Measurements from ENCODE around the gene LRP2BP. TPM values are rescaled to one million over a fixed set of nuclear protein-coding genes. Genes with fewer than 3 reads are reported as not detected.

The LRP2BP gene
- total and polyA plus RNA-seq, 2 of the 4 experiments (the other 2 are of a cell fraction) = 0.10 to 0.18 TPM

- no peak for TF ChIP-seq CHD1 (IDR thresholded peaks at IDR 0.05; ENCODE audit: low read depth, low read length)
Measured at GRCh38 chr4:185396724-185397385, 1.1 kb upstream of the LRP2BP start, which contains the start of gene ANKRD37 (continued).

- Histone ChIP-seq H2AFZ (replicated peaks; ENCODE audit: low read length, poor library complexity) (peak overlapping the region; percentile 96), H3K9ac (ENCODE audit: low read depth, low read length) (peak overlapping the region; percentile 56), H4K91ac (ENCODE audit: insufficient read depth, low read depth, low read length) (peak overlapping the region; percentile 76), H3K9me1 (ENCODE audit: insufficient read depth, low read length) (no peaks in the 10 kb centered on the region), H2AK5ac (ENCODE audit: low read depth, low read length) (peak overlapping the region; percentile 53; the same call in 1 of the 2 replicates), H3K9me3 (ENCODE audit: control insufficient read depth, insufficient read depth, low read length) (no peaks in the 10 kb centered on the region), H3K36me3 (ENCODE audit: control insufficient read depth, insufficient read depth, low read length) (peaks cover 4% of the 10 kb centered on the region; the same call in 1 of the 2 replicates), H3K14ac (replicated peaks; ENCODE audit: low read depth, low read length) (peak overlapping the region; percentile 51), H3K18ac (ENCODE audit: low read depth, low read length) (peak overlapping the region; percentile 1; the same call in 1 of the 2 replicates), H3K4me1 (ENCODE audit: control insufficient read depth, insufficient read depth, low read length) (no peaks in the 10 kb centered on the region; the same call in 1 of the 2 replicates), H2BK5ac (ENCODE audit: low read depth, low read length, poor library complexity, severe bottlenecking) (peak overlapping the region; percentile 83), H4K20me1 (ENCODE audit: insufficient read depth, low read length) (no peaks in the 10 kb centered on the region), H2AK9ac (replicated peaks; ENCODE audit: low read depth, low read length, poor library complexity) (peak overlapping the region; percentile 95), H3K4ac (ENCODE audit: low read depth, low read length) (peak overlapping the region; percentile 74), H3K23ac (ENCODE audit: low read depth, low read length) (peak overlapping the region; percentile 85), H2BK20ac (ENCODE audit: low read depth, low read length) (no peak overlapping the region), H3K27me3 (ENCODE audit: control insufficient read depth, insufficient read depth, low read length) (no peaks in the 10 kb centered on the region), H3K4me2 (ENCODE audit: low read depth, low read length) (peak overlapping the region; percentile 70), H3K27ac (ENCODE audit: insufficient read depth, low read length) (peak overlapping the region; percentile 66), H2BK120ac (ENCODE audit: low read depth, low read length) (peak overlapping the region; percentile 55), H3K79me1 (ENCODE audit: low read depth in 1 of 2, low read length in 2 of 2) (peaks cover 3 to 7% of the 10 kb centered on the region in 2 experiments; a peak in 3 of 4 replicates), H2BK15ac (ENCODE audit: low read depth, low read length) (no peak overlapping the region; the same call in 2 of the 3 replicates), H4K5ac (ENCODE audit: low read depth, low read length) (peak overlapping the region; percentile 35), H3K56ac (ENCODE audit: extremely low read depth, insufficient read depth, low read length) (peak overlapping the region; percentile 74), H3K4me3 (ENCODE audit: insufficient read depth, low read depth, low read length) (peak overlapping the region; percentile 71), H4K8ac (ENCODE audit: low read depth in 2 of 2, low read length in 2 of 2) (peak overlapping the region; percentile 57 to 88)
- dilution Hi-C loops (cut with HindIII; ENCODE audit: low sequenced_read_pairs, unreplicated experiment) = no loop called here
- no TSS peak for BruUV-seq (replicated peaks)
- DNase-seq (peak; percentile 97), ATAC-seq (ENCODE audit: low read depth) (peak; percentile 97)
- in situ Hi-C loops (cut with MboI; ENCODE audit: low sequenced_read_pairs) = no loop called here
- ChIA-PET POLR2A (ENCODE audit: unreplicated experiment) (interaction anchor here (0.7 to 0.9 kb wide), 3 partner anchors 8 to 944 kb away, joined by 3 to 8 read pairs (median 4); no protein-coding TSS in a partner anchor), CTCF (no interaction called here)
- 0% methylated on average over 67 of the region's 98 CpGs; no CpG with 5 or more reads in 1 of the 2 experiments for WGBS, 2 experiments (ENCODE audit: extremely low coverage in 2 of 2, insufficient read length in 1 of 2)
- intact Hi-C loops (cut with micrococcal nuclease) = loop anchor here (1.0 to 2.0 kb wide), 3 partner anchors 73 to 201 kb away; no protein-coding TSS in a partner anchor
- TF ChIP-seq CEBPB (IDR thresholded peaks at IDR 0.05; ENCODE audit: low read depth, low read length) (no peak), BHLHE40 (IDR thresholded peaks at IDR 0.05; ENCODE audit: low read depth, low read length) (peak; percentile 85), CHD1 (IDR thresholded peaks at IDR 0.05; ENCODE audit: low read depth, low read length) (peak; percentile 30; the same call in 1 of the 2 replicates), RAD21 (IDR thresholded peaks at IDR 0.05; ENCODE audit: low read length) (peak; percentile 6; the same call in 1 of the 2 replicates), SMC3 (IDR thresholded peaks at IDR 0.05; ENCODE audit: low read depth, low read length) (no peak), CTCF (conservative IDR thresholded peaks at IDR 0.05; ENCODE audit: low read depth, low read length) (no peak), NFE2L2 (IDR thresholded peaks at IDR 0.05; ENCODE audit: low read depth, low read length) (no peak), POLR2A (IDR thresholded peaks at IDR 0.05; ENCODE audit: low read depth, low read length) (peak; percentile 49), ELK1 (IDR thresholded peaks at IDR 0.05; ENCODE audit: borderline replicate concordance, low read depth, low read length) (no peak), RFX5 (IDR thresholded peaks at IDR 0.05; ENCODE audit: low read depth, low read length) (no peak), RCOR1 (IDR thresholded peaks at IDR 0.05; ENCODE audit: insufficient replicate concordance, low read length) (peak; percentile 43)
Measured at GRCh38 chr4:185395956-185396723, 416 bp upstream of the LRP2BP start.

All from IMR-90 (cell line).